Upper lobe of left lung (tissue), 6 donors: ENCODE results near the gene PPP5C. TPM values are rescaled to one million over a fixed set of nuclear protein-coding genes. Genes with fewer than 3 reads are reported as not detected.

Experiments used
- ATAC-seq, 2 donors: fragments of 200-7000 bp; cut with Tn5 transposase; one replicate each; pipeline ENCODE4 v1.9.1; 2022; ENCODE audit warnings: mild to moderate bottlenecking in 2 of 2, moderate library complexity in 2 of 2; ENCODE audit not compliant: low FRiP score in 2 of 2
- DNase-seq, 2 donors: peaks; one replicate each; pipeline ENCODE4 v3.0.0-alpha.2; 2019 to 2020
- H3K27ac ChIP-seq, 4 donors: fragments of 200-600 bp; sonication (generic); one replicate each; pipeline ENCODE4 v1.5.1; 2016 to 2019
- H3K27me3 ChIP-seq, 4 donors: fragments of 200-600 bp; sonication (generic); one replicate each; pipeline ENCODE4 v1.5.1; 2017 to 2019
- H3K36me3 ChIP-seq, 4 donors: fragments of 200-600 bp; sonication (generic); one replicate each; pipeline ENCODE4 v1.5.1; 2016 to 2019
- H3K4me1 ChIP-seq, 4 donors: fragments of 200-600 bp; sonication (generic); one replicate each; pipeline ENCODE4 v1.5.1; 2018 to 2019
- H3K4me3 ChIP-seq, 4 donors: fragments of 200-600 bp; sonication (generic); one replicate each; pipeline ENCODE4 v1.5.1; 2017 to 2019; ENCODE audit warnings: mild to moderate bottlenecking in 2 of 4, moderate library complexity in 1 of 4
- H3K9me3 ChIP-seq, 4 donors: fragments of 200-600 bp; sonication (generic); one replicate each; pipeline ENCODE4 v1.5.1; 2018 to 2019
- EP300 ChIP-seq, 4 donors: sonication (generic); formaldehyde crosslinking; IDR thresholded peaks; one replicate each; pipeline ENCODE4 v1.5.1; 2017; ENCODE audit warnings: antibody characterized with exemption in 4 of 4, control low read depth in 2 of 4
- POLR2A ChIP-seq, 4 donors: fragments of 450-650 bp; IDR thresholded peaks; one replicate each; pipeline ENCODE4 v1.5.1; 2016 to 2017; ENCODE audit warnings: antibody characterized with exemption in 4 of 4, mild to moderate bottlenecking in 2 of 4
- POLR2AphosphoS5 ChIP-seq, 2 donors: sonication (generic); formaldehyde crosslinking; IDR thresholded peaks; one replicate each; pipeline ENCODE4 v1.5.1; 2017; ENCODE audit warnings: antibody characterized with exemption in 2 of 2
- WGBS, 2 donors: methylation state at CpG; one replicate each; pipeline ENCODE4 v1.1.5; 2017 to 2018; 5-methylcytosine and 5-hydroxymethylcytosine counted together
- total RNA-seq, 6 donors: library from RNA; depleted of rRNA in 4 of 6; stranded (reverse); fragments of >200 nt in 4 of 6; gene quantifications; one replicate each; pipeline versions ENCODE4 v1.1.0 to v1.2.1, GENCODE V29; 2016 to 2021
- TF ChIP-seq, protein P1 (sequence below), 6 experiments: fragments of 450-650 bp in 4 of 6; fragments of 200-600 bp in 2 of 6; sonication (generic) in 2 of 6; IDR thresholded peaks; one replicate each; pipeline ENCODE4 v1.5.1; 2016 to 2019; ENCODE audit warnings: antibody characterized with exemption in 6 of 6
- donor health status: DM: no; HTN: no; CAD: no; lungs with moderate emphysema.
- donor health status: DM: no; HTN: yes; CAD: no; lungs with severe emphysema.

PPP5C gene
- total RNA-seq, 6 donors from 2014 or later, result 54.7 to 120 (median 66.0) TPM

DNA sequence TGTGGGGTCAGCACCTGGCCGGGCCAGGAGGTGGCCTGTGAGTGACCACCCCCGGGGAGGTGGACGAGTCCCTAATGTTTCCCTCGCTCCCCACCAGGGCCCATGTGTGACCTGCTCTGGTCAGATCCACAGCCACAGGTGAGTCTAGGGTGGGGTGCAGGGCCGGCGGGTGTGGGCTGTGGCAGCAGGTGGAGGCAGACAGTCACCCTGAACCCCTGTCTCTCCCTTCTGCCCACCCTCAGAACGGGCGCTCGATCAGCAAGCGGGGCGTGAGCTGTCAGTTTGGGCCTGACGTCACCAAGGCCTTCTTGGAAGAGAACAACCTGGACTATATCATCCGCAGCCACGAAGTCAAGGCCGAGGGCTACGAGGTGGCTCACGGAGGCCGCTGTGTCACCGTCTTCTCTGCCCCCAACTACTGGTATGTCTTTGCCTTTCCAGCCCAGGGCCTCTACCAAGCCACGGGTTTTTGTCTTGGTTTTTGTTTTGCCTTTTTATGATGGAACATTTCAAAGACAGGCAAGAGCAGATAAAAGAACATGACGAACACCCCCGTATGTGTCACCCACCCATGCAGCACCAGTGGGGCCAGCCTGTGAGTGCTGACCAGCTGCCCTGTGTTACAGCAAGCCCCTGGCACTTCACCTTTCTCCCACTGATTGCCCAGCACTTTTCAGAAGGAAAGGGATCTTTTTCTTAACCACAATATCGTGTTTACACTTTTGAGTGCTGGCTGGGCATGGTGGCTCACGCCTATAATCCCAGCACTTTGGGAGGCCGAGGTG lies 41.6 kb downstream of the PPP5C start:
- 88 to 94% methylated on average over 18 to 25 of the region's 25 CpGs for WGBS, 2 donors
- DNase-seq (no peak), ATAC-seq (no peak)
- TF ChIP-seq POLR2AphosphoS5 (IDR thresholded peaks at IDR 0.05) (no peak), POLR2A (IDR thresholded peaks at IDR 0.05) (no peak), EP300 (IDR thresholded peaks at IDR 0.05) (no peak)
- TF ChIP-seq, protein P1, sequence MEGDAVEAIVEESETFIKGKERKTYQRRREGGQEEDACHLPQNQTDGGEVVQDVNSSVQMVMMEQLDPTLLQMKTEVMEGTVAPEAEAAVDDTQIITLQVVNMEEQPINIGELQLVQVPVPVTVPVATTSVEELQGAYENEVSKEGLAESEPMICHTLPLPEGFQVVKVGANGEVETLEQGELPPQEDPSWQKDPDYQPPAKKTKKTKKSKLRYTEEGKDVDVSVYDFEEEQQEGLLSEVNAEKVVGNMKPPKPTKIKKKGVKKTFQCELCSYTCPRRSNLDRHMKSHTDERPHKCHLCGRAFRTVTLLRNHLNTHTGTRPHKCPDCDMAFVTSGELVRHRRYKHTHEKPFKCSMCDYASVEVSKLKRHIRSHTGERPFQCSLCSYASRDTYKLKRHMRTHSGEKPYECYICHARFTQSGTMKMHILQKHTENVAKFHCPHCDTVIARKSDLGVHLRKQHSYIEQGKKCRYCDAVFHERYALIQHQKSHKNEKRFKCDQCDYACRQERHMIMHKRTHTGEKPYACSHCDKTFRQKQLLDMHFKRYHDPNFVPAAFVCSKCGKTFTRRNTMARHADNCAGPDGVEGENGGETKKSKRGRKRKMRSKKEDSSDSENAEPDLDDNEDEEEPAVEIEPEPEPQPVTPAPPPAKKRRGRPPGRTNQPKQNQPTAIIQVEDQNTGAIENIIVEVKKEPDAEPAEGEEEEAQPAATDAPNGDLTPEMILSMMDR (IDR thresholded peaks at IDR 0.05), result no peak
- Histone ChIP-seq H3K4me1 (peaks cover 6 to 16% (median 12%) of the 10 kb centered on the region in 4 donors), H3K27ac (no peak overlapping the region), H3K27me3 (no peaks in the 10 kb centered on the region), H3K9me3 (no peaks in the 10 kb centered on the region), H3K36me3 (peaks cover 15 to 78% (median 69%) of the 10 kb centered on the region in 4 donors), H3K4me3 (no peak overlapping the region)

DNA sequence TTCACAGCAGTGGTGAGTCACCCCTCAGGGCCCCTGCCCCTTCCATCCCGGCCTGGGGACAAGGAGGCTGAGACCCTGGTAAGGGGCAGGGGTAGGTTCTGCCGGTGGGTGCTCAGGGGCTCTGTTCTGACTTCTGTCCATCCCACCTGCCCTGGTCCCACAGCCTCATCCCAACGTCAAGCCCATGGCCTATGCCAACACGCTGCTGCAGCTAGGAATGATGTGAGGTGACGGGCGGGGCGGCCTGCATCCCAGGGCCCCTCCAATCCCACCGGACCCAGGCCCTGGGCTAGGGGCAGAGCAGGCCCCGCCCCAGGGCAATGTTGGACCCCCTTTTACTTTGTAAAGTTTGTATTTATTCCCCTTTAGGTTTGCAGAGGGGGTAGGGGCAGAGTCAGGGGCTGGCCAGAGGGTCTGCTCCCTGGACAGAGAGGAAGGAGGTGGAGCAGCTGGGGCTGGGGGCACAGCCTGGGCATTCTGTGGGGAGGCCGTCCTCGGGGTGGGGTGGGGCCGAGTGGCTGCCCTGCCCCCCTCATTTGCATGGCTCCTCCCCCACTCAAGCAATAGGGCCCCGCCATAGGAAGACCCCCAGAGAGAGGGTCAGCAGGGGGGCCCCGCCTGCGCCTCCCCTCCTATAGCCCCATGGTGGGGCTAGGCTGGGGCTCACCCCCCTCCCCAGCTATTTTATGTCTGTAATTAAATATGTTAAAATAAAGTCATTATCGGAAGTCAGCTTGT lies 43.4 kb downstream of the PPP5C start:
- ATAC-seq (peak in 1 of 2 donors; percentile 15), DNase-seq (no peak)
- no peak overlapping the region for H3K4me3 ChIP-seq
- H3K27ac ChIP-seq, result peak overlapping the region in 2 of 4 donors; percentile 12 to 18
- WGBS, 2 donors, result 97 to 99% methylated on average over 12 to 16 of the region's 16 CpGs
- no peaks in the 10 kb centered on the region for H3K9me3 ChIP-seq
- peaks cover 11 to 61% (median 54%) of the 10 kb centered on the region in 4 donors for H3K36me3 ChIP-seq
- H3K27me3 ChIP-seq, result no peaks in the 10 kb centered on the region
- peaks cover 6 to 17% (median 13%) of the 10 kb centered on the region in 4 donors for H3K4me1 ChIP-seq
- TF ChIP-seq POLR2A (IDR thresholded peaks at IDR 0.05), result no peak
- no peak for TF ChIP-seq EP300 (IDR thresholded peaks at IDR 0.05)
- TF ChIP-seq POLR2AphosphoS5 (IDR thresholded peaks at IDR 0.05), result no peak
- TF ChIP-seq, protein P1 (IDR thresholded peaks at IDR 0.05), result no peak

DNA sequence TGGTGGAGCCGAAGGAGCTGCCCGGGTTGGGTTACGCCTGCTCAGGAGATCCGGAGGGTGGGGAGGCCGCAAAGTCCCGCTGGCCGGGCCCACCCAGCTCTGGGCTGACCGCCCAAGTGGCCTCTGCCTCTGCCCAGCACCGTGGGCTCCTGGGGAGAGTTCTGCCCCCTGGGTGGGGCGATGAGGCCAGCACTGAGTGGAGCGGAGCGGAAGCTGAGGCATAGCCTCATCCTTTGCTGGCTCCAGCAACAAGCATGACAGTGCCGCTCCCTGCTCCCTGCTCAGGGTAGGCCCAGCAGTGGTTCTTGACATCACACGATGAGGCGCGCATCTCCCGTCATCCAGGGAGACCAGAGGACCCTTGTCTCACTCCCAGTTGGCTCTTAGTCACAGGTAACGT lies 44.0 kb downstream of the PPP5C start:
- Histone ChIP-seq H3K36me3 (peaks cover 11 to 60% (median 51%) of the 10 kb centered on the region in 4 donors), H3K27me3 (no peaks in the 10 kb centered on the region)
- peak in 1 of 2 donors; percentile 81 for ATAC-seq

DNA sequence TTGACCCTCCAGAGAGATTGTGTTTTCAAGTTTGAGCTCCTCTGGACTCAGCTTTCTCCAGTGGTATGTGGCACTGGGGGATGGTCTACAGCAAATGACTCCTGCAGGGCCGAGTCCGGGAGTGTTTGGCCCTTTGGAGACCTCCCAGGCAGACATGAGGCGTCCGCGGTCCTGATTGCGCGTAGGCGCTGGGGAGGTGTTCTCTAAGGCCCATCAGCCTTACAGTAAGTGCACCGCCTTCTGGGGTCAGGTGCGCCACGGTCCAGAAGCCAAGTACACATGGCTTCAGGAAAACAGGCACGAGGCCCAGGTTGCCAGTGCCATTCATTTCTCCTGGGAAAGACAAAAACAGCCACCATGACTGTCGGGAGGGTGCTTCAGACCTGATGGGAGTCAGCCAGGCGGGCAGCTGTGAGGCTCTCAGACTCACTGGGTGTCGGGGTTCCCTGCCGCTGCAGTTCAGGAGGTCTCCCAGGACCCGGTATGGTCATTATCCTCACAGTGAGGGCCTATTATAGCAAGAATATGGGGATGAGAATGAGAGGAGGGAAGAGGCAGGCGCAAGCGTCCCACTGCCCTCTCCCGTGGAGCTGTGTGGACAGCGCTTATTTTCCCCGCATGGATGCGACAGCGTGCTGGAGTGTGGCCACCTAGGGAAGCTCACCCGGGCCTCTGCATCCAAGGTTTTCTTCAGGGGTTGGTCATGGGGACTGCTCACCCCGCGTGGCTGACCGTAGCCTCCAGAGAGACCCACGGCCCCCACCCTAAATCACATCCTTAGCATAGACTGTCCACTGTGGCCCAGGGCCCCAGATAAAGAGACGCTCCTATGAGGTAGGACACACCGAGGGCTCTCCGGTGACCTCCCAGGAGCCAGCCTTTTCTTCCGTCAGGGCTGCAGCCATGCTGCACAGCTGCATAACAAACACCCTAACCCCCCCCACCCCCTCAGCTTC lies 44.7 kb downstream of the PPP5C start:
- DNase-seq, result no peak
- Histone ChIP-seq H3K36me3 (peaks cover 11 to 58% (median 48%) of the 10 kb centered on the region in 4 donors), H3K4me3 (no peak overlapping the region), H3K4me1 (peaks cover 6 to 19% (median 13%) of the 10 kb centered on the region in 4 donors), H3K9me3 (no peaks in the 10 kb centered on the region), H3K27me3 (no peaks in the 10 kb centered on the region), H3K27ac (peak overlapping the region; percentile 12 to 58 (median 53))
- TF ChIP-seq, protein P1 (IDR thresholded peaks at IDR 0.05), result no peak
- no peak for TF ChIP-seq EP300 (IDR thresholded peaks at IDR 0.05)
- TF ChIP-seq POLR2A (IDR thresholded peaks at IDR 0.05), result no peak
- TF ChIP-seq POLR2AphosphoS5 (IDR thresholded peaks at IDR 0.05), result no peak
- 92 to 95% methylated on average over 26 to 30 of the region's 33 CpGs for WGBS, 2 donors
- ATAC-seq, result no peak

More for the DNA sequence above, 44.0 kb downstream of the PPP5C start:
- TF ChIP-seq, protein P1 (IDR thresholded peaks at IDR 0.05), result no peak
- no peak for TF ChIP-seq POLR2AphosphoS5 (IDR thresholded peaks at IDR 0.05)
- TF ChIP-seq POLR2A (IDR thresholded peaks at IDR 0.05), result no peak
- no peak for TF ChIP-seq EP300 (IDR thresholded peaks at IDR 0.05)
- Histone ChIP-seq H3K4me1 (peaks cover 6 to 19% (median 13%) of the 10 kb centered on the region in 4 donors), H3K9me3 (no peaks in the 10 kb centered on the region), H3K4me3 (no peak overlapping the region), H3K27ac (peak overlapping the region in 3 of 4 donors; percentile 12 to 58 (median 18))
- WGBS, 2 donors, result 84 to 98% methylated on average over 12 to 18 of the region's 18 CpGs
- DNase-seq, result peak in 1 of 2 donors; percentile 75
